NB4 (cell line): ENCODE measurements around the gene SYNDIG1.

Experiments used
- CTCF ChIP-seq: IDR thresholded peaks from one replicate; pipeline ENCODE4 v1.5.1; 2012; ENCODE audit warnings: low read depth, low read length
- POLR2A ChIP-seq: IDR thresholded peaks from 2 replicates; pipeline ENCODE4 v1.6.1; 2011; ENCODE audit warnings: mild to moderate bottlenecking; ENCODE audit not compliant: insufficient read length; ENCODE audit errors: extremely low read depth

GRCh38 chr20:24472426-24472825 is 3.0 kb downstream of the SYNDIG1 start:
- TF ChIP-seq POLR2A (no peak), CTCF (no peak)
